Activated T-cell treated with anti-CD3 and anti-CD28 coated beads, Interleukin-2, amount 50 U/mL, for 48 hours (primary cell): ENCODE data around the gene LIN9.
A peak's percentile ranks its signal among the peaks of the same experiment; 100 is the strongest.
"Not testable (repeated sequence)": the region's sequence is repeated elsewhere in the genome, so short reads cannot be mapped to it uniquely, and the experiment has no call there.

Experiments
- DNase-seq, 2 experiments: peaks; one replicate each; pipeline ENCODE4 v3.0.0-alpha.2; 2020

Gene LIN9

DNA sequence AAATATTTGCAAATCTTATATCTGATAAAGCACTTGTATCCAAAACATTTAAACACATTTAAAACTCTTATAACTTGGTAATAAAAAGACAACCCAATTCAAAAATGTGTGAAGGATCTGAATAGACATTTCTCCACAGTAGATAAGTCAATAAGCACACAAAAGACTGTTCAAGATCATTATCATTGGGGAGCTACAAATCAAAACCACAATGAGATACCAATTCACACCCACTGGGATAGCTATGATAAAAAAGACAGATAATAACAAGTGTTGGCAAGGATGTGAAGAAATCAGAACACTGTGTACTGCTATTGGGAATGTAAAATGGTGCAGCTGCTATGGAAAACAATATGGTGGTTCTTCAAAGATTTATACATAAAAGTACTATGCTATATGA, 5.1 kb upstream of the LIN9 start:
- no peak for DNase-seq

DNA sequence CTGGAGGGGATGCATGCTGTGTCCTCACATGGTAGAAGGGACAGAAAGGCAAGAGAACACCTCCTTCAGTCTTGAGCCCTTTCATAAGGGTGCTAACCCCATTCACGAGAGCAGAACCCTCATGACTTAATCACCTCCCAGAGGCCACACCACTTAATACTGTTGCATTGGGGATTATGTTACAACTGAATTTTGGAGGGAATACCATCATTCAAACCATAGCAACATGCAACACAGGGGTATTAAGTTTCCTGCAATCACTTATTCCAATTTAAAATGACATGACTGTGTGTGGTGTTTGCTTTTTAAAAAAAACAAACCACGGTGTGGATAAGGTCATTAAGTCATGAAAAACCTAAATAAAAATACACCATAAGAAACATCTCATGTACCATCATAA, 3.1 kb upstream of the LIN9 start:
- DNase-seq = no peak

DNA sequence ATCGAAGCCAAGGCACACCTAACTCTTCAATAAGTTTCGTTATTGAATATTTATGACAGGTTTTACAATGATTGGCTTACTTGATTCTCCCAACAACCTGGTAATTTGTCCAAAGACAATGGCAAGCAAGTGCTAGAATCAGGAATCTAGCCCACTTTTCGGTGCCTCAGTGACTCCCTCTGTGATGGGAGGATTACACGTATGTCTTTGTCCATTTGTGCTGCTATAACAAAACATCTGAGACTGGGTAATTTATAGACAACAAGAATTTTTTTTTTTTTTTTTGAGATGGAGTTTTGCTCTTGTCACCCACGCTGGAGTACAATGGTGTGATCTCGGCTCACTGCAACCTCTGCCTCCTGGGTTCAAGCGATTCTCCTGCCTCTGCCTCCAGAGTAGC, 2.4 kb upstream of the LIN9 start:
- DNase-seq = no peak

DNA sequence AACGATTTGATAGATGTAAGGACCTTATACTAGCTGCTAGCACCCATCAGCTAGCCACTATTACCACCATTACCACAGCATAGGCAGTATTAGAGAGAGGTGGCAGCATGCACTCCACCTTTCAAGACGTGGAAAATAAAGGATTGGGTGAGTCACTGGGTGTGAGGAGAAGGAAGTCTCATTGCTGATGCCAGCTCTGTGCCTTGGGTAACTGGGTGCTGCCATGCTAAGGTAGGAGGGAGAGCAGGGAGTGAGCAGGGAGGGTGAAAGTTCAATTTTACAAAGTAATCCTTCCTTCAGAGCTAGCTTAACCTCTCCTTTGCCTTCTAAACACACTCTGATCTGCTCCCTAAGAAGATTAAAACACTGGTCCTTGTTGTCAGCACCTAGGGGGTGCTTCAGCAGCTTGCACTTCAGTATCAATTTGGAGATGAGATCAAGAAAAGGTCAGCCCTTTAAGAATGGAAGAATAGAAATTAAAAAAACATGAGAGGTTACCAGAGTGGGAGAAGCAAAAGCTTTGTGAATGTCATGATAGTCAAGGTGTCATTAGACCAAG, 1.8 kb upstream of the LIN9 start:
- DNase-seq = no peak

DNA sequence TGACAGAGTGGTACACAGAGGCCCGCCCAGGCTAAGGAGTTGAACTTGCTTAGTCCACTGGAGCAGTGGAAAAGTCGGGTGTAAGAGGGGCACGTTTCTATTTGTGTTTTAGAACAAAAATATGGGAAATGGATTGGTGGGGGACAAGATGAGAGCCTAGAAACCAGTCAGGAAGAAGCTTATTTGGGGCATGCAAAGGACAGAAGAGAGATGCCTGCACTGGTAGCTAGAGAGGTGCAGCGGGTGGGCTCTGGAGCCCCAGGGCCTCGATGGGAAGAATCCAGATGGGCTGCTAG, 1.2 kb upstream of the LIN9 start:
- DNase-seq = no peak

DNA sequence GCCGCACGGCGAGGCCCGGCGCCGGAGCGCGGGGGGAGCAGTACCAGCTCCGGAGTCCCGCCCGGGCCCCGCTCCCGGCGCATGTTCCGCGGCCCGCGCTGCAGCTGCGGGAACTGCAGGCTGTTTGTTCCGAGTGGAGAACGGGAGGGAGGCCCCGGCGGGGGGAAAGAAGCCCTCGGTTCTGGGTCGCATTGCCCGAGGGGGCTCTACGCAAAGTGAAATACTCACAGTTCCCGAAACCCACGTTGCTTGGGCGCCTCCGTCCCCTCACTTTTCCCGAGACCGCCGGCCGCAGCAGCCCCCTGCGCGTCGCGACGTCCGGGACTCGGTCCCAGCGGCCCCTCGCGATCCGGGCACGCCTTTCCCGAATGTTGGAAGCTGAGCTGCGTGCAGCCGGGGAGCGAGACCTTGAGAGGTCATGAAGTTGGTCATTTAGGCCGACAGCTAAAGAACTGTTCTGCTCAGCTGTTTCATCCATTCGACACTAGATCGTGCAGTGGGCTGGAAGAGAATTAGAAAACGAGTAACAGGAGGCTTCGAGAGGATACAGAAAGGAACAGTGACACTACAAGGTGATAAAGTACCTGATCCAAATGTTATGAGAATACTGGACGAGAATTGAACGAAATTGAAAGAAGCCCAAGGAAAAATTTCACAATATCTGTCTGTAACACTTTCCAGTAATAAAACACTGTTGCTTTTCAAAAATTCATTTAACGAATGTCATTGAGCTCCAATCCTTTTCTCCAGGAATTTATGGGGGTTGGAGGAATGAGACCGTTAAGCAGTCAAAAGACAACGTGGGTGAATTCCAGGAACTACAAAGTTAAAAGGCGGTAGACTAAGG, 657 bp upstream of the LIN9 start:
- no peak for DNase-seq

DNA sequence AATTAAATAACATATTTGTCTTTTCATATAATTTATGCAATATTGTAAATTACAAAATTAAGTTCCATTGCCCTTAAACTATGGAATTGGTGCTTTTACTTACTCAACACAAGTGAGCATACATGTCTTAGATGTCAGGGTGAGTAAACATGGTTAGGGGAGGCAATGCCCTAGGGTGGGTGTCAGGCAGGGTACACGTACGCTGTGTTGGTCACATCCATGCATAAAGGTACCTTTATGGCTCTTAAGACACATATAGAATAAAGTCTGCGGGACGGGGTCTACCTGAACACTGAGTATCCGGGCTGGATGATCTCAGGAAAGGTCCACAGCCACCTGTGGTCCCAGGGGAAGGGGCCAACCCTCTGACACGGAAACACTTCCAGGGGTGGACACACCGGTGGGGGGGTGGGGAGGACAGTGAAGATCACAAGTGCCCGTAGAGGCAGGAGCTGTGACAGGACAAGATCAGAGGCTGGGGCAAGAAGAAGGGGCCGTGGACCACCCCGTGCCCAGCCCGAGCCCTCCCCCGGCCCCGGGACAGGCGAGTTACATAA, 720 bp downstream of the LIN9 start:
- peak; percentile 56 to 63 for DNase-seq

DNA sequence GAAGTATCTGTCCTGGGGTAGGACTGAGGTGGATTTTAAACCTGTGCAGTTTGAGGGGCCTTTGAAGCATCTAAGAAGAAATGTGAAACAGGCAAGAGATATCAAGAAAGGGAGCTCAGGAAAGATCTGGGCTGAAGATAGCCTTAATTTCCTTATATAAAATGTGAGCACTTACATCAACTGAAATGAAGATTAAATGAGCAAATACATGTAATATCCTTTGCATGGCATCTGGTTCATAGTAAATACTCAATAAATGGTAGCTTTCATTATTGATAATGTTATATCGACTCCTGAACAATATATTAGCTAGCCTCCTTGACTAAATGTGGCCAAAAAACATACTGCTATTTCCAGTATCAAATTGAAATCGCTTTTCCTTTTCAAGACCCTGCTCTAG, 2.5 kb downstream of the LIN9 start:
- no peak for DNase-seq

DNA sequence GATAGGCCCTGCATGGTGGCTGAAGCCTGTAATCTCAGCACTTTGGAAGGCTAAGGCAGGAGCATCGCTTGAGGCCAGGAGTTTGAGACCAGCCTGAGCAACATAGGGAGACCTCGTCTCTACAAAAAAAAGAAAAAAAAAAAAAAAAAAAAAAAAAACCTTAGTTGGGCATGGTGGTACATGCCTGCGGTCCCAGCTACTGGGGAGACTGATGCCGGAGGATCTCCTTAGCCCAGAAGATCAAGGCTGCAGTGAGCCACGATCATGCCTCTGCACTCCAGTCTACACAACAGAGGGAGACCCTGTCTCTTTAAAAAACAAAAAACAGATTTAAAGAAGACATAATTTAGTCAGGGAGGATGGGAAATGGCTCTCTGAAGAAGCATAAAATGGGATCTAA, 3.8 kb downstream of the LIN9 start:
- no peak for DNase-seq

DNA sequence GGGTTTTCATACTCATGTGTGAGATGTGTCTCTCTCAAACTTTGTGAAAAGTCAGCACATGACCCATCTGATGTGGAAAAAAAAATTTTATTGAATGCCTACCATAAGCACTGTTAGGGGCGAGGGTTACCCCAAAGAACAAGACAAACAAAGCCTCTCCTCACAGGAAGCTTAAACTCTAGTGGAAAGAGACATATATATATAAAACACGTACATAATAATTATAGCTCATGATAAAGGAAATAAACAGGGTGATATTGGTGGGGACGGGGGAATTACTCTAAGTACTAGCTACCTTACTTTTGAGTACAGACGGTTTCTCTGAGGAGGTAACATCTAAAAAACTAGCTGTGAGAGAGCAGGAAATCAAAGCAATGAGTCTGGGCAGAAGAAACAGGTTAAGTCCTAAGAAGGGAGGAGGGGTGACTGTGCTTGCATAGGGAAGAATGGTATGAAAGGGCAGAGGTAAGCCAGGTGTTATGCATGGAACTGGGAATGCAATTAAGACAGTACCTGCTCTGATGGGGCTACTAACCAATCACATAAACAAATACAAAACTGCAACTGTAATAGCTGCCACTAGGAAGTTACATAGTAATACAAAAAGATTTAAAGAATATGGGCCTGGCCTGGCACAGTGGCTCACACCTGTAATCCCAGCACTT, 4.5 kb downstream of the LIN9 start:
- no peak for DNase-seq

DNA sequence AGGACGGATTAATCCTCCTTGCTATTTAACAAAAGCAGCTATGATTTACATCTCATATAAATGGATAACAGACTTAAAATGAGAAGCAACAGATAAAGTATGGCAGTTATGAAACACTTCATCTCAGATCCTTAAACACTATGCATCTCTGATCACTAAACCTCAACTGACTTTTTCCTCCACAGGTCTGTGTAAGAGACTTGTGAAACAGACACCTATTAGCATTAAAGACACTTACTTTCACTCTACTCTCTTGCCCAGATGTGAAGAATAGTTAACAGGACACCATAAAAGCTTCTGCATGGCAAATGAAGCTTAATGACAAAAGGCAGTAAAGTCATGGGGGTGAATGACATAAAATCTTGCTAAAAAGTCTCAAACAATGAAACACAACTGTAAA, 6.2 kb downstream of the LIN9 start:
- DNase-seq = no peak

DNA sequence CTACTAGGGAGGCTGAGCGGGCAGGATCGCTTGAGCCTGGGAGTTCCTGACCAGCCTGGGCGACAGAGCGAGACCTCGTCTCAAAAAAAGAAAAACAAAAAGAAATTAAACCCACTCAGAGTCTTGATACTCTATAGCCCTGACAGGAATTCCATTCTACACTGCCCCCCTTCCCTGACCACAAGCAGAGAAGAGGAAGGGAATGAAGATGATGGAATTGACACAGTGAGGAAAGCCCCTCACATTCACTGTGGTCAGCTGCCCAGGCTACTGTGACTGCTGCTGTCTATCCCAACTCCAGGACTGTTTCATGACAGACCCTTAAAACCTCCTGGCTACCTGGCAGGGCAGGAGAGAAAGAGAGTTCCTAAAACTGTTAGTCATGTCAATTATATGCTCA, 12.1 kb downstream of the LIN9 start:
- DNase-seq = no peak

DNA sequence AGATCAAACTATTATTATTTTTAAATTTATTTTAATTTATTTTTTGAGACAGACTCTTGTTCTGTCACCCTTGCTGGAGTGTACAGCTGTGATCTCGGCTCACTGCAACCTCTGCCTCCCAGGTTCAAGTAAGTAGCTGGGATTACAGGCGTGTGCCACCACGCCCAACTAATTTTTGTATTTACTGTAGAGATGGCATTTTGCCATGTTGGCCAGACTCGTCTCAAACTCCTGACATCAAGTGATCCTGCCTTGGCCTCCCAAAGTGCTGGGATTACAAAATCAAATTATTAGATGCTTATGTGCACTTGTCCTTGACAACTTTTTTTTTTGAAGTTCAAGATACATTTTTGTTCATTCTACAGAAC, 15.4 kb downstream of the LIN9 start:
- no peak for DNase-seq

DNA sequence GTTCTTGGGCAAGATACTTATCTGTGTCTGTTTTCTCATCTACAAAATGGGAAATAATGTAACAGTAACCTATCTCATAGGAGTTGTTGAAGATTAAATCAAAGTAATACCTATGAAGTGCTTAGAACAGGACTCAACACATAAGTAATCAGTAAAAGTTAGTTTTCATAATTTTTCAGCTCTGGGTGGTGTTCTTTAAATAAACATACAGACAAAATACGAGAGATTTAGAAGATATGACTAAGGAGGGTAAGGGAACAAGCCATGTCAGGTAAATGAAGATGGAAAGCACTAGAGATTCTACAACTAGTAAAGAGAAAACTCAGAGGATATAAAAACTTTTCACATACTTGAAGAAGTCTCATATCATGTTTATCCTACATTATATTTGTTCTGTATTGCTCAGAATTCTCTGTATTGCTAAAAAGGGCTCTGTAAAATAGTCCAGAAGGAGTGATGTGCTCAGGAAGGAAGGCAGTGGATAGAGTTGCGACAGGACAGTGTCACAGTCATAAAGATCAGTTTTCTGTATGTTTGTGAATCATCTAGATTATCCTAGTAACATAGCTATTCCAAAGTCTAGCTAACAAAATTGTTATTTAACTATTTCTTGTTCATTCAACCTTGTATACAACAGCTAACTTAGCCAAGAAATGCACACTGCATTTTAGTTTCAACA, 16.0 kb downstream of the LIN9 start:
- DNase-seq = no peak

DNA sequence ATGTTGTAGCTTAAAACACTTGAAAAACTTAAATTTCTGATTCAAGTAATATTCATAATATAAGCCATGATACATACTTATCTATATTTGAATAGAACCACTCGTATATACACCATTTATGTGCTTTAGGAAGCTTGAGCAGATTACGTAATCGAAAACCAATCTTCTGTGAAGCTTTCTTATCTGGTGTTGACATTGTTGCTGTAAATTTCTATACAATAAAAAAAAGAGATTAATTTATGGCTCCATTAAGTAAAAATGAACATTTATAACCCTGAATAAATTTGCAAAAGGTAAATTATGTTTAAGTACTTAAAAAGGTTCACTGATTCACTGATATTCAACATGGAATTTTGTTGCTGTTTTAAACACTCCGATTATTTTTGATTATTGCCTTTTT, 21.4 kb downstream of the LIN9 start:
- DNase-seq = no peak

DNA sequence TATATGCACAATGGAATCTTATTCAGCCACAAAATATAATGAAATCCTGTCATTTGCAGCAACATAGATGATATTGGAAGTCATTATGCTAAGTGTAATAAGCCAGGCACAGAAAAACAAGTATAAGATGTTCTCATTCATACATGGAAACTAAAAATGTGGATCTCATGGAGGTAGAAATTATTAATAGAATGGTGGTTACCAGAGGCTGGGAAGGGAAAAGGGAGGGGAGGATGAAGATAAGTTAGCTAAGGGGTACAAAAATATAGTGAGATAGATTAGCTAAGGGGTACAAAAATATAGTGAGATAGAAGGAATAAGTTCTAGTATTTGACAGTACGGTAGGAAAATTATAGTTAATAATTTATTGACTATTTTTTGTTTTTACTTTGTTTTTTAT, 27.9 kb downstream of the LIN9 start:
- DNase-seq = no peak

DNA sequence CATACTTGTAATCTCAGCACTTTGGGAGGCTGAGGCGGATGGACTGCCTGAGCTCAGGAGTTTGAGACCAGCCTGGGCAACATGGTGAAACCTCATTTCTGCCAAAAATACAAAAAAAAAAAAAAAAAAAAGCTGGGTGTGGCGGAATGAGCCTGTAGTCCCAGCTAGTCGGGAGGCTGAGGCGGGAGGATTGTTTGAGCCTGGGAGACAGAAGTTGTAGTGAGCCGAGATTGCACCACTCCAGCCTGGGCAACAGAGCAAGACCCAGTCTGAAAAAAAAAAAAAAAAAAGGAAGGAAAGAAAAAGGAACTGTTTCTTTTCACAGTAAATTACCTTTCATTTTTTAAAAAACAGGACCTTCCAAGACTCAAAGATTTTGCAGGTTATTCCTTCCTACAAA, 29.5 kb downstream of the LIN9 start:
- no peak for DNase-seq

DNA sequence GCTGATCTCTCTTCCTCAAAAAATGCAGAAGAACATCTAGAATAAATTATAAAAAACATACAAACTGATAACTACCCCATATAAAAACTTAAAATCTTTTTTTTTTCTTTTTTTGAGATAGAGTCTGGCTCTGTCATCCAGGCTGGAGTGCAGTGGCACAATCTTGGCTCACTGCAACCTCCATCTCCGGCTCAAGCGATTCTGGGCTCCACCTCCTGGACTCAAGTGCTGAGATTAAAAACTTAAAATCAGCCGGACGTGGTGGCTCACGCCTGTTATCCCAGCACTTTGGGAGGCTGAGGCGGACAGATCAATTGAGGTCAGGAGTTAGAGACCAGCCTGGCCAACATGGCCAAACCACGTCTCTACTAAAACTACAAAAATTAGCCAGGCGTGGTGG, 31.1 kb downstream of the LIN9 start:
- DNase-seq = no peak

DNA sequence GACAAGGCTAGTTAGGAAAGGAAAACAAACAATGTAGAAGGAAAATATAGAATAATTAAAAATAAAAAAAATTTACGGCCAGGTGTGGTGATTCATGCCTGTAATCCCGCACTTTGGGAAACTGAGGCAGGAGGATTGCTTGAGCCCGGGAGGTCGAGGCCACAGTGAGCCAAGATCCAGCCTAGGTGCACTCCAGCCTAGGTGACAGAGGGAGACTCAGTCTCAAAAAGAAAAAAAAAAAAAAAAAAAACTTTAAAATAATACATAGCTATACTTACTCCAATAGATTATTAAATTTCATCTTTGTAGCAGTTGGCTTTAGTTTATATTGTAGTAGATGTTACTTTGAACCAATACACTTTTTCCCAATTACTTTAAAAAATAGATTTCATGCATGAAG, 32.0 kb downstream of the LIN9 start:
- DNase-seq = no peak

DNA sequence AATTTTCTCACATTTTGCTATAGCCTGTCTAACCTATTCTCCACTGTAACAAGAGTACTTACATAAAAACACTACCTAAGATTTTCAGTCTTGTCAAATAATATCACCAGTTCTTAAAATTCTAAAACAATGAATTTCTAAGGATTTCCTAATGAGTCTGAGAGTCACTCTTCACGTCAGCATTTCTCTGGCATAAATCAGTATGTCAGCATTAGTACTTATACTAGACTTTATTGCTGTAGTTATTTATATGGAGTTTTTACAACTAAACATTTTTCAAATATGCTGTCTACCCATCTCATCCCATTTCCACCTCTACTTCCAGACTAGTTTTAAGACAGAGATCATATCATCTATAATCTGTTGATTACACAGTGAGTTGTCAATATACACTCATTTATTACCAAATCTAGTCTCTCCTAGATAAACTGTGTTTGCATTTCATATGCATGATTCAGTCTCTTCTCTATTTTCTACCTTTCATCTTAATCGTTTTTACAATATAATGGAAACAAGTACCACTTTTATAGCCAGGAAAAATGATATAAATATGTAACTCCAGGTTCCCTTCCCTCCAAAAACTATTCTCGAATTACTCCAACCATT, 32.8 kb downstream of the LIN9 start:
- no peak for DNase-seq

DNA sequence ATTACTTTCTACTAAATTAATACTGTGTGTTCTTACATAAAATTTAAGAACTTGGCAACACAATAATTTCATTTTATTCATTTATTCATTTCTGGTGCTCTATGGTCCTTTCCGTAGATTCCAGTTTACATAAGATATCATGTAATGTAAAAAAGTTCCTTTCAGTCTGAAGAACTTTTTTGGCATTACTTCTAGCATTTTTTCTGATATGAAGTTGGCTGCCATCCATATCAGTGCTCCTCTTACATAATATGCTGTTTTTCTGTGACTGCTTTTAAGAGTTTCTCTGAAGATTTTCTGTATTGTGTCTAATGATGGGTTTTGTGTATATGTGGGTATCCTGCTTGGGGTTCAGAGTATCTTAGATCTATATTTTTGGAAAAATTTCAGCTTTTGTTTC, 34.8 kb downstream of the LIN9 start:
- DNase-seq = no peak

DNA sequence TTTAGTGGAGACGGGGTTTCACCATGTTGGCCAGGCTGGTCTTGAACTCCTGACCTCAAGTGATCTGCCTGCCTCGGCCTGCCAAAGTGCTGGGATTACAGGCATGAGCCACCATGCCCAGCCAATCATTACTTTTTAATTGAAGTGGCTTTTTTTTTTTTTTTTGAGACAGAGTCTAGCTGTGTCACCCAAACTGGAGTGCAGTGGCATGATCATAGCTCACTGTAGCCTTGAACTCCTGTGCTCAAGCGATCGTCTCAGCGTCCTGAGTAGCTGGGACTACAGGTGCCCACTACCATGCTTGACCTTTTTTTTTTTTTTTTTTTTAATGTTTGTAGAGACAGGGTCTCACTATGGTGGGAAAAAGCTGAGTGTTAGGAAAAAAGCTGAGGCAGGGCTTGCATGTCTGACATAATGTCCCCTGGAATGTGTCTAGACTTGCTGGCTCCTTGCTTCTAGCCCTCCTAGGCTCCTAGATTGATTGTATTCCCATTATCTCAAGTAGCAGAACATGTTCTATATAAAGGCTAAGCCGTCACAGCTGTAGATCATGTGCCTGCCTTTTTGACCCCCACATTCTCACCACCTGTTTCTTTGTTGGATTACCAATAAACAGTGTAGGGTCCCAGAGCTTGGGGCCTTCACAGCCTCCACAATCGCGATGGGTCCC, 36.6 kb downstream of the LIN9 start:
- not testable (repeated sequence) for DNase-seq
